Measurements from ENCODE around the gene PACSIN2.

Gene PACSIN2

GRCh38 chr22:42895541-42895981 lies 119.4 kb downstream of the PACSIN2 start:
- Histone ChIP-seq H3K9me2 (replicated peaks; ENCODE audit: control insufficient read depth, low read length) (no peaks in the 10 kb centered on the region), H3K4me2 (ENCODE audit: low read length) (peak overlapping the region; percentile 78), H3K36me3 (ENCODE audit: control insufficient read depth, low read length) (peaks cover 8% of the 10 kb centered on the region; the same call in 1 of the 2 replicates), H3K9me3 (ENCODE audit: control insufficient read depth, insufficient read depth, low read length) (no peaks in the 10 kb centered on the region), H4K20me1 (ENCODE audit: control insufficient read depth, insufficient read depth, low read depth, low read length) (no peaks in the 10 kb centered on the region), H3F3A (ENCODE audit: control insufficient read depth, insufficient read depth) (peaks cover 6% of the 10 kb centered on the region; the same call in 1 of the 2 replicates), H3K27ac (ENCODE audit: low read depth, low read length) (peak overlapping the region; percentile 65), H3K4me1 (ENCODE audit: control insufficient read depth, low read length) (peaks cover 41% of the 10 kb centered on the region), H3K4me3 (ENCODE audit: low read length) (peak overlapping the region; percentile 59), H3K79me2 (ENCODE audit: control insufficient read depth, low read length) (peaks cover 22% of the 10 kb centered on the region), H3K27me3 (ENCODE audit: control insufficient read depth, low read length) (no peaks in the 10 kb centered on the region)
- TF ChIP-seq EZH2phosphoT487 (IDR thresholded peaks at IDR 0.05; ENCODE audit: borderline replicate concordance, low read length) (no peak), CTCF (IDR thresholded peaks at IDR 0.05; ENCODE audit: low read depth, low read length, poor library complexity, severe bottlenecking) (no peak)

GRCh38 chr22:42895087-42895486 lies 119.9 kb downstream of the PACSIN2 start:
- Histone ChIP-seq H3K4me2 (ENCODE audit: low read length) (peak overlapping the region; percentile 78), H3K4me1 (ENCODE audit: control insufficient read depth, low read length) (peaks cover 41% of the 10 kb centered on the region), H4K20me1 (ENCODE audit: control insufficient read depth, insufficient read depth, low read depth, low read length) (no peaks in the 10 kb centered on the region), H3K9me3 (ENCODE audit: control insufficient read depth, insufficient read depth, low read length) (no peaks in the 10 kb centered on the region), H3K27me3 (ENCODE audit: control insufficient read depth, low read length) (no peaks in the 10 kb centered on the region), H3K79me2 (ENCODE audit: control insufficient read depth, low read length) (peaks cover 22% of the 10 kb centered on the region), H3K36me3 (ENCODE audit: control insufficient read depth, low read length) (peaks cover 8% of the 10 kb centered on the region; the same call in 1 of the 2 replicates), H3K9me2 (replicated peaks; ENCODE audit: control insufficient read depth, low read length) (no peaks in the 10 kb centered on the region), H3K27ac (ENCODE audit: low read depth, low read length) (peak overlapping the region; percentile 65), H3K4me3 (ENCODE audit: low read length) (peak overlapping the region; percentile 59), H3F3A (ENCODE audit: control insufficient read depth, insufficient read depth) (peaks cover 6% of the 10 kb centered on the region; the same call in 1 of the 2 replicates)
- TF ChIP-seq CTCF (IDR thresholded peaks at IDR 0.05; ENCODE audit: low read depth, low read length, poor library complexity, severe bottlenecking) (no peak), EZH2phosphoT487 (IDR thresholded peaks at IDR 0.05; ENCODE audit: borderline replicate concordance, low read length) (no peak)

DNA sequence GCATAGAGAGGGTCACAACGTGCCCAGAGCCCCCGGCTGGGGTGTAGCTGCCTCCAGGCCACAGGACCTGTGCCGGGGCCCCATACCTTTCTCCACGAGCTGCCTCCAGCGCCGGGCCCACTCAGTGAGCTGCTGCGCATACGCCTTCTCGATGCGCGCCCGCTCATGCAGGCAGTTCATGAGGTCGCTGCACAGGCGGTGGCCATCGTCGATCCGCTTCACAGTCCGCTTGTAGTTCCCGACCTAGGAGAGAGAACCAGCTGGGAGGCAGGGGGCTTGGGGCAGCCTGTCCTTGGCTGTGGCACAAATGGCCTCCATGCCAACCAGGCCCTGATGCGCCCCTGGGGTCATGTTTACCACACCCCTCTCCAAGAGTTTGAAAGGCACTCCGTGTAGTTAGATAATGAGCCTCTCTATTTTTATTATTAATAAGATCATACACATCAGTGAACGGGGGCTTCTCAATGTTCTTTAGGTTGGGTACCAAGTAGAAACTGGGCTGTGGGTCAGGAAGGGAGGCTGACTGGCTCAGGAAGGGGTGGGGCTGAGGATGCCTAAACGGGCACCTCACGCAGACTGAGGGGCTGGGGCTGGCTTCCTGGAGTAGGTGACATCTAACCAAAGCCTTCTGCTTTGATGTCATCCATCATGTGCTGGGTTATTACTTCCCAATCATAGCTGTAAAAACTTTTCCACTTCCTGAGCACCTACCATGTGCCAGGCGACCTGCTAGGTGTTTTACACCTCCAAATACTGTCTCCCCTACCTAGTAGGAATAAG lies 121.4 kb downstream of the PACSIN2 start:
- Histone ChIP-seq H3K9me2 (replicated peaks; ENCODE audit: control insufficient read depth, low read length) (no peaks in the 10 kb centered on the region), H3K79me2 (ENCODE audit: control insufficient read depth, low read length) (peaks cover 18% of the 10 kb centered on the region), H4K20me1 (ENCODE audit: control insufficient read depth, insufficient read depth, low read depth, low read length) (no peaks in the 10 kb centered on the region), H3K27ac (ENCODE audit: low read depth, low read length) (no peak overlapping the region), H3K27me3 (ENCODE audit: control insufficient read depth, low read length) (no peaks in the 10 kb centered on the region), H3K4me3 (ENCODE audit: low read length) (no peak overlapping the region), H3F3A (ENCODE audit: control insufficient read depth, insufficient read depth) (peaks cover 6% of the 10 kb centered on the region; the same call in 1 of the 2 replicates), H3K36me3 (ENCODE audit: control insufficient read depth, low read length) (peaks cover 19% of the 10 kb centered on the region; the same call in 1 of the 2 replicates), H3K4me2 (ENCODE audit: low read length) (no peak overlapping the region), H3K9me3 (ENCODE audit: control insufficient read depth, insufficient read depth, low read length) (no peaks in the 10 kb centered on the region), H3K4me1 (ENCODE audit: control insufficient read depth, low read length) (peaks cover 41% of the 10 kb centered on the region)
- TF ChIP-seq CTCF (IDR thresholded peaks at IDR 0.05; ENCODE audit: low read depth, low read length, poor library complexity, severe bottlenecking) = no peak
- TF ChIP-seq EZH2phosphoT487 (IDR thresholded peaks at IDR 0.05; ENCODE audit: borderline replicate concordance, low read length) = no peak

All from DOHH2 (cell line).